HUDEP-2 (cell line): Measurements from ENCODE around the gene GALNT17.

ENCODE experiments used
- DNase-seq, 76 experiments: peaks; one replicate each; lab custom pipeline; 2025; ENCODE audit not compliant: unreplicated experiment in 76 of 76; lab: John Stamatoyannopoulos, UW

The GALNT17 gene

DNA sequence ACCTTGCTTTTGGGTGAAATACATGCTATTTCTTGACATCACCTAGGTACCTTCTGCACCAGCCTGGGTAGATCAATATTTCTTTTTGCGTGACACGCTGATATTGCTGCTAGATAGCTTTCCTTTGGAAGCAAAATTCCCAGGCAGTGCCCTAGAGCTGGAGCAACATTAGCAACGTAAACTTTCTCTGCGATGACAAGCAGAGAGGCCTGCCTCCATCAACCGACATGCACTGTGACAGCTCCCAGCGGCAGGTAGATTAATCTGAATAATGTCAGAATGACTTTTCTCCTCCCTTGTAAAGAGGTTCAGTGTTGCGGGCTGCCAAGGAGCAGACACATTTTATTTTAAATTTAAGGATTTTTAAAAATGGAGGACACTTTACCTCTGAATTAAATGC, 307.4 kb downstream of the GALNT17 start:
- DNase-seq = no peak

DNA sequence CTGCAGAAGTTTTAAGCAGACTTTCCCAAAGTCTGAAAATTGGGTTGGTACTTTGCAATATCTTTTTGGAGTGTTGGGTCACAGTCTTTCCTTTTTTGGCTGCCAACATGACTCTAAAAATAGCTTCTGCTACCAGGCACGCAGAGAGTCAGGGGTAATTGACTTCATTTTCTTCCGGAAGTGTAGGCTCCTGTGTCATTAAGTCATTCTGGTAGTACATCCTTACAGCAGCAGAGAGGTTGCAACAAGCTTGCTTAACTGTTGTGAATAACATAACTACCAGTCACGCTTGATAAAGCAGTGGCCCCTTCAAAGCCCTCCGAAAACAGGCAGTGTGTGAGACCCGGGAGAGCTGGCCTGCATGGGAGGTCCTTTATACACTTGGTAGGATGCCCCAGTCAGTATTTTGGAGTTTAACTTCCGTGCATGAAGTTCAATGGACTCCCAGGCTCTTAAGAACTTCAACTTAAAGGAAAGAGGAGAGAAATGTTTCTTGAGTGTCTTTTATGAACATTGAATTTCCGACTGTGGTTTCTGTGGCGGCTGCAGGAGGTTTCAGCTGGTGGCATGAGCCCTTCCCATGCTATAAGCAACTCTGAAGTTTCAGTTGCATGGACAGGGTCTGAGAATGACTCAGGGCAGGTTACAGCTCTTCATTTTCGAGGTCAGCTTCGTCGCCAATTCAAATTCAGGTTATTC, 310.7 kb downstream of the GALNT17 start:
- no peak for DNase-seq

GRCh38 chr7:71443191-71443530, 311.2 kb downstream of the GALNT17 start:
- DNase-seq = no peak

DNA sequence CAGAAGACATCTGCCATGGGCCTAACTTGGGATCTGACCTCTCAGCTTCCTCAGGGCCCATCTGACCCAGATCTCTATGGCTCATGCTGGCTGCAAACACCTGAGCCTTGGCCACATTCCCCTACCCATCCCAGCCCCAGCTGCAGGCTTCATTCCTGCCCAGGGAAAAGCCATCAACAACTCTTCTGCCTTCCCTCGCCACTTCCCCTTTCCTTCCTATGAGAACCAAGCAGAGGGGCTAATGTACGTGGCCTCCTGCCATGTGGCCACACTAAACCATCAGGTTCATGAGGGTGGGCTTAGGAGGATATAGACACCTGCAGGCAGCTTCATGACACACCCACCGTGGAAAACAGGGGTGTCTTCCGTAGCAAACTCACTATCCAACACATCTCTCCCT, 312.2 kb downstream of the GALNT17 start:
- no peak for DNase-seq

- no peak for DNase-seq
These were observed 321.7 kb downstream of the GALNT17 start for GRCh38 chr7:71453630-71454029.

DNA sequence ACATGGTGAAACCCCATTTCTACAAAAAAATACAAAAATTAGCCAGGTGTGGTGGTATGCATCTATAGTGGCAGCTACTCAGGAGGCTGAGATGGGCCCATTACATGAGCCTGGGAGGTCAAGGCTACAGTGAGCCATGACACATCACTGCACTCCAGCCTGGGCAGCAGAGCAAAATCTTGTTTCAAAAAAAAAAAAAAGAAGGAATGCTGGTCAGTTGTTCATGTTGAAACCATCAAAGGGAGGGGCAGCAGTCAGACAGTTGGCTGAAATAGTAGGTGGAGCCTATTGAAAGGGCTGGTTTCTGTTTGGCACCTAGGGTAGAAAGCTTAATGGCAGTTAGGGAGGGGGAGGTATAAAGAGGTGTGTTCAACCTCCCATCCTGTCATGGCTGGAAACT, 323.0 kb downstream of the GALNT17 start:
- DNase-seq = no peak

GRCh38 chr7:71457021-71457420, 325.1 kb downstream of the GALNT17 start:
- no peak for DNase-seq

- no peak for DNase-seq
These were observed 326.1 kb downstream of the GALNT17 start for GRCh38 chr7:71457846-71458590.

DNA sequence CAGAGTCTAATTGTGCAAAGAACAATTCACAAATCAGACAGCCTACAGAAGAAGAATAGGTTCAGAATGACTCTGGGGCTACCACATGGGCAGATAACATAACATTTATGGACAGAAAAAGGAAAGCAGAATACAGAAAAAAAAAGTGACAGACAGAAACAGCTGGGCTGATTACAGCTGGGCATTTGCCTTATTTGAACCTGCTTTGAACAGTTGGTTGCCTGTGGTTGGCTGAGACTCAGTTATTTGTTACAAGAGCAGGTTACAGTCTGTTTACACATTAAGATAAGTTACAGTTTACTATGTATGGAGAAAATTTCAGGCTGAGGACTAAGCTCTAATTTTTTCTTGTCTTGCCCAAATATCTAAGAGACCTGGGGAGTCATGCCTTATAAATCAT, 327.2 kb downstream of the GALNT17 start:
- no peak for DNase-seq

- DNase-seq = no peak
These were observed 329.6 kb downstream of the GALNT17 start for GRCh38 chr7:71461572-71461971.

DNA sequence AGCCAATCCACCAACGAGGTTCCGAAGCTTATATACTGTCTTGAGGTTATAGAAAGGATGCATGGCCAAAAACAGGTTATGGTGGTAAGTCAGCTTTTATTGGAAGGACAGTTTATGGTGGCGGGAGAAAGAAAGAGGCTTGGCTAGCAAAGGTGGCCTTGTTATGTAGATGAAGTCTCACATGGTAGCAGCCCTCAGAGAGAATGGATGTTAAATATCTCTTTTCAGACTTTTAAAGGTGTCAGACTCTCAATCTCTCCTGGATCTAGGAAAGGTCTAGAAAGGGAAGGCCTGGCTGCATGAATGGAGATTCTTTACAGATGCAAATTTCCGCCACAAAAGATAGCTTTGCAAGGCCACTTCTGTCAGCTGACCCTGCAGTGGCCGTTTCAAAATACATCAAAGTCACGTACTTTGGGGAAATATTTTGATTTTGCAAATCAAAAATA, 333.8 kb downstream of the GALNT17 start:
- no peak for DNase-seq

- DNase-seq = no peak
These were observed 334.7 kb downstream of the GALNT17 start for GRCh38 chr7:71466448-71467145.

- DNase-seq = no peak
These were observed 338.4 kb downstream of the GALNT17 start for GRCh38 chr7:71470326-71470725.

- DNase-seq = no peak
These were observed 338.9 kb downstream of the GALNT17 start for GRCh38 chr7:71470830-71471229.

GRCh38 chr7:71472962-71473361, 341.0 kb downstream of the GALNT17 start:
- no peak for DNase-seq

DNA sequence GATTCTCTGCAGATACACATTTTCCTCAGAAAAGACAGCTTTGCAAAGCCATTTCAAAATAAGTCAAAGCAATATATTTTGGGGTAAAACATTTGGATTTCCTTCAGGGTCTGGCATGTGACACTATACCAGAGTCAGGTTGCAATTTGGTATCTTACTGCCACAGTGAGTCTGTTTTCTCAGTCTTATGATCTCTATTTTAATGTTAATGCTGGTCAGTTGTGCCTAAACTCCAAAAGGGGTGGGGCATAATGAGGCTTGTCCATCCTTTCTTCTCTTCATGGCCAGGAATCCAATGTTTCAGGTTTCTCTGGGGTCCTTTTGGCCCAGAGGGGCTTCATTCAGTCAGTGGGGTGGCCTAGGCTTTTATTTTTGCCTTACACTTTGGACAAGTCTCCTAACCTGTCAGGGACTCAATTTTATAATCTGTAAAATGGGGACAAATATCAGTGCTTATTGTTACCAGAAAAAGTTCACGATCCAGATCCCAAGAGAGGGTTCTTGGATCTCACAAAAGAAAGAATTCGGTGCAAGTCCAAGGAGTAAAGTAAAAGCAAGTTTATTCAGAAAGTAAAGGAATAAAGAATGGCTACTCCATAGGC, 341.5 kb downstream of the GALNT17 start:
- no peak for DNase-seq

- DNase-seq = no peak
These were observed 345.5 kb downstream of the GALNT17 start for GRCh38 chr7:71477441-71477840.

GRCh38 chr7:71479231-71479630, 347.3 kb downstream of the GALNT17 start:
- no peak for DNase-seq

DNA sequence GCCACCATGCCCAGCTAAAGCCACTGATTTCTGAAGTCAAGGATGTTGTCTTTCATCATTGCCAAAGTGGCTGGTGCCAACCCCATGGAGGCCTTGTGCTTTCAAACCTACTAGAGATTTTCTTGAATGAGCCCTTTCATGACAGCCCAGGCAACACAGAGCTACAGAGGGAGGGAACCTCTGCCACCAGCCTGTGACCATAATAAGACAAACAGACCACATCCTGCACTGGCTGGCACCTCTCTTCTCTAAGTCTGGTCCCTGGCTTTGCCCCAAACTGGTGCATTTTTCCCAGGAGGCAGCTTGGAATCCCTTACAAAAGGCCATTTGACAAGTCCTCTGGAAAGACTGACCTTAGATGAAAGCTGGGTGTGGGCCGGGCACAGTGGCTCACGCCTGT, 348.8 kb downstream of the GALNT17 start:
- DNase-seq = no peak

DNA sequence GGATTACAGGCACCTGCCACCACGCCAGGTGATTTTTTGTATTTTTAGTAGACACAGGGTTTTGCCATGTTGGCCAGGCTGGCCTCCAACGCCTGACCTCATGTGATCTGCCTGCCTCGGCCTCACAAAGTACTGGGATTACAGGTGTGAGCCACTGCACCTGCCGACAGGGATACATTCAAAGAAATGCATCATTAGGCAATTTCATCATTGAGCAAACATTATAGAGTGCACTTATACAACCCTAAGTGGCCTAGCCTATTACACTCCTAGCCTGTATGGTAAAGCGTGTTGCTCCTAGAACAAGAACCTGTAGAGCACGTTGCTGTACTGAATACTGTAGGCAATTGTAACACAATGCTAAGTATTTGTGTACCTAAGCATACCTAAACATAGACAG, 350.3 kb downstream of the GALNT17 start:
- no peak for DNase-seq

DNA sequence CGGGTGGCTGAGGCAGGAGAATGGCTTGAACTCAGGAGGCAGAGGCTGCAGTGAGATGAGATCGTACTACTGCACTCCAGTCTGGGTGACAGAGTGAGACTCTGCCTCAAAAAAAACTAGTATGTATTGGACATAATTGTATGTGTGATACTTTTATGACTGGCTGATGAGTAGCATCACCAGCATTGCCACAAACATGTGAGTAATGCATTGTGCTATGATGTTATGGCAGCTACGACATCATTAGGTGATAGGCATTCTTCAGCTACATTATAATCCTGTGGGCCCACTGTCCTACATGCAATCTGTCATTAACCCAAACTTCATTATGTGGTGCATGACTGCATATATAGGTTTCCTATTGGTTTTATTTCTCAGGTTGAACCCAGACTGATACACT, 352.4 kb downstream of the GALNT17 start:
- DNase-seq = no peak
